GM19239 (cell line): ENCODE data around the gene NYAP2.

Source experiments
- DNase-seq: peaks from one replicate; pipeline ENCODE4 v3.0.0; 2011; ENCODE audit warnings: low spot score; ENCODE audit not compliant: insufficient read length
- FAIRE-seq: peaks from 2 replicates; lab custom pipeline; 2011; peaks lifted over from hg19 to GRCh38; lab: Jason Lieb, UNC

Gene NYAP2

GRCh38 chr2:225399504-225399903, at the start of gene NYAP2:
NYAP2 (plus strand) TSS chr2:225399710; CDS start chr2:225408881, 9,171 bp downstream.
- DNase-seq (no peak), FAIRE-seq (no peak)

- FAIRE-seq (no peak), DNase-seq (no peak)
Measured at GRCh38 chr2:225353579-225354085, 45.9 kb upstream of the NYAP2 start.

- FAIRE-seq: no peak
- DNase-seq: no peak
Measured at GRCh38 chr2:225354281-225354774, 45.2 kb upstream of the NYAP2 start.

- no peak for FAIRE-seq
- DNase-seq: no peak
Measured at GRCh38 chr2:225355788-225356187, 43.7 kb upstream of the NYAP2 start.

GRCh38 chr2:225366731-225367130, 32.8 kb upstream of the NYAP2 start:
- FAIRE-seq (no peak), DNase-seq (no peak)

- FAIRE-seq (no peak), DNase-seq (no peak)
Measured at GRCh38 chr2:225367482-225367881, 32.0 kb upstream of the NYAP2 start.

- FAIRE-seq: no peak
- DNase-seq: no peak
Measured at GRCh38 chr2:225378984-225379383, 20.5 kb upstream of the NYAP2 start.

GRCh38 chr2:225379856-225380255, 19.7 kb upstream of the NYAP2 start:
- DNase-seq (no peak), FAIRE-seq (no peak)

- no peak for FAIRE-seq
Measured at GRCh38 chr2:225381609-225382008, 17.9 kb upstream of the NYAP2 start.

GRCh38 chr2:225398372-225398771, 1.1 kb upstream of the NYAP2 start:
- no peak for FAIRE-seq
- no peak for DNase-seq

More at GRCh38 chr2:225381609-225382008, 17.9 kb upstream of the NYAP2 start:
- no peak for DNase-seq

GRCh38 chr2:225400060-225400511, 576 bp downstream of the NYAP2 start:
- DNase-seq (no peak), FAIRE-seq (no peak)

- no peak for FAIRE-seq
Measured at GRCh38 chr2:225400546-225401400, 1.3 kb downstream of the NYAP2 start.

GRCh38 chr2:225402210-225402776, 2.8 kb downstream of the NYAP2 start:
- FAIRE-seq (no peak), DNase-seq (no peak)

More at GRCh38 chr2:225400546-225401400, 1.3 kb downstream of the NYAP2 start:
- DNase-seq: no peak

GRCh38 chr2:225411452-225411851, 11.9 kb downstream of the NYAP2 start:
- no peak for DNase-seq
- FAIRE-seq: no peak

GRCh38 chr2:225413786-225414185, 14.3 kb downstream of the NYAP2 start:
- DNase-seq (no peak), FAIRE-seq (no peak)

- FAIRE-seq (no peak), DNase-seq (no peak)
Measured at GRCh38 chr2:225414902-225415301, 15.4 kb downstream of the NYAP2 start.

GRCh38 chr2:225415341-225415740, 15.8 kb downstream of the NYAP2 start:
- DNase-seq (no peak), FAIRE-seq (no peak)

GRCh38 chr2:225415792-225416191, 16.3 kb downstream of the NYAP2 start:
- FAIRE-seq (no peak), DNase-seq (no peak)

- DNase-seq (no peak), FAIRE-seq (no peak)
Measured at GRCh38 chr2:225416616-225417367, 17.3 kb downstream of the NYAP2 start.

GRCh38 chr2:225419033-225419432, 19.5 kb downstream of the NYAP2 start:
- FAIRE-seq (no peak), DNase-seq (no peak)
